CD4-positive, alpha-beta memory T cell (primary cell): ENCODE measurements around the gene RPS6KA1. TPM values are rescaled to one million over a fixed set of nuclear protein-coding genes. Genes with fewer than 3 reads are reported as not detected.
A peak's percentile ranks its signal among the peaks of the same experiment; 100 is the strongest.

ENCODE experiments used
- CTCF ChIA-PET: fragments of 350-600 bp; sonication (Branson Sonifier 250); formaldehyde crosslinking; loops from one replicate; lab custom pipeline; 2021; ENCODE audit warnings: inconsistent platforms; ENCODE audit not compliant: partially characterized antibody; lab: Charles Lee
- POLR2A ChIA-PET: fragments of 350-600 bp; sonication (Branson Sonifier 250); formaldehyde crosslinking; loops from one replicate; lab custom pipeline; 2021; ENCODE audit not compliant: partially characterized antibody; lab: Charles Lee
- DNase-seq, 5 donors: peaks; one replicate each; pipeline versions ENCODE4 v3.0.0 to v3.0.0-alpha.2; 2020 to 2022; ENCODE audit warnings: mixed read lengths in 1 of 5
- H3K27ac ChIP-seq: one replicate; pipeline ENCODE4 v1.7.0; 2013; ENCODE audit warnings: low read depth, low read length
- H3K27me3 ChIP-seq: 2 replicates; pipeline ENCODE4 v1.7.0; 2013; ENCODE audit warnings: mild to moderate bottlenecking, low read length, moderate library complexity; ENCODE audit not compliant: insufficient read depth
- H3K36me3 ChIP-seq: 2 replicates; pipeline ENCODE4 v1.7.0; 2013; ENCODE audit warnings: mild to moderate bottlenecking, low read length, moderate library complexity; ENCODE audit not compliant: insufficient read depth
- H3K4me1 ChIP-seq: 2 replicates; pipeline ENCODE4 v1.7.0; 2013; ENCODE audit warnings: mild to moderate bottlenecking, low read length, moderate library complexity; ENCODE audit not compliant: insufficient read depth
- H3K4me3 ChIP-seq, 2 donors: one replicate each; pipeline ENCODE4 v1.7.0; 2013; ENCODE audit warnings: low read length in 2 of 2, mild to moderate bottlenecking in 1 of 2
- H3K9me3 ChIP-seq, 2 donors: one replicate each; pipeline ENCODE4 v1.7.0; 2013; ENCODE audit warnings: low read length in 2 of 2, control low read depth in 1 of 2; ENCODE audit not compliant: control insufficient read depth in 1 of 2
- H3K27ac Mint-ChIP-seq, 7 donors: one replicate each; pipeline ENCODE4 v1.8.0; 2020 to 2021; ENCODE audit warnings: mixed read lengths in 7 of 7, mild to moderate bottlenecking in 6 of 7, inconsistent platforms in 3 of 7, moderate library complexity in 3 of 7
- H3K27me3 Mint-ChIP-seq, 2 donors: one replicate each; pipeline ENCODE4 v1.8.0; 2020 to 2021; ENCODE audit warnings: mixed read lengths in 2 of 2
- H3K36me3 Mint-ChIP-seq, 2 donors: one replicate each; pipeline ENCODE4 v1.8.0; 2020 to 2021; ENCODE audit warnings: mixed read lengths in 2 of 2, inconsistent platforms in 1 of 2, mild to moderate bottlenecking in 1 of 2
- H3K4me1 Mint-ChIP-seq, 4 donors: one replicate each; pipeline ENCODE4 v1.8.0; 2020 to 2021; ENCODE audit warnings: mixed read lengths in 4 of 4, mild to moderate bottlenecking in 1 of 4
- H3K4me3 Mint-ChIP-seq, 8 donors: one replicate each; pipeline ENCODE4 v1.8.0; 2020 to 2021; ENCODE audit warnings: mixed read lengths in 8 of 8, mild to moderate bottlenecking in 7 of 8, moderate library complexity in 6 of 8, inconsistent platforms in 3 of 8
- H3K9me3 Mint-ChIP-seq, 8 donors: one replicate each; pipeline ENCODE4 v1.8.0; 2020 to 2021; ENCODE audit warnings: mixed read lengths in 8 of 8, mild to moderate bottlenecking in 5 of 8, inconsistent platforms in 3 of 8, moderate library complexity in 1 of 8
- intact Hi-C: fragments of 100-400 bp; cut with micrococcal nuclease; formaldehyde crosslinking; loops from one replicate; pipeline ENCODE4 v1.15.1; 2023
- polyA plus RNA-seq, 2 donors: library from polyadenylated mRNA; unstranded; fragments of 300-500 nt; fragmentation: Illumina TruSeq; gene quantifications; one replicate each; pipeline ENCODE4 v1.2.3, GENCODE V29; 2021
- total RNA-seq, 2 experiments: library from RNA; stranded (reverse); gene quantifications; one replicate each; pipeline ENCODE4 v1.2.3, GENCODE V29; 2021

RPS6KA1 gene
- total and polyA plus RNA-seq, 4 experiments from 2014 or later = 106 to 215 (median 144) TPM

DNA sequence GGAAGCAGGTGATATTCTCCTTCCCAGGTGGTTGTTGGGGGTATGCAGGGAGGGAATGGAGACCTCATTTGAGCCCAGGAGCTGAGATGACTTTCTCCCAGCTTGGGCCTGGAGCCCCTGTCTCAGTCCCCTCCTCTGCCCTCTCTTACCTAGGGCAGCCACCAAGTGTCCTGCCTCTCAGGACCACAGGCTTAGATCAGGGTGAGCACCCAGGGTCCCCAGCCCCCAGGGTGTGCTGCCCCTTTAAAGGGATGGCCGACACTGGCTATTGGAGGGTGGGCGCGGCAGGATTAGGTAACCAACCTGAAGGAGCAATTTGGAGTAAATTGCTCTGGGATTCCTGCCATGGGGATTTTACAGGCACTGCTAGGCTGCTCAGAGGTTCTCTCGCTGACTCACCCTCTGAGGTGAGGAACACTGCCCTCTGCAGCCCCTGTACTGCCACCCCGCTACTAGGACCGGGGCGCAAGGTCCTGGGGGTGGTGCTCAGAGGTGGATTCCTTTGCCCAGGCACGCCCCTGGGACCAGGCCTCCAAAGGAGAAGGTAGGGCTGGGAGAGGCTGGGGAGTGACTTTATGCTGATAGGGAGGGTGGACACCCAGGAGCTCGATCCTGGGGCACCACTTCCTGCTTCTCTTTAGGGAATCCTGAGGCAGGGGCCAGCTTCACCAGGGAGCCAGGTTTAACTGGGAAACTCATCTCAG is 1.5 kb downstream of the RPS6KA1 start:
- Histone ChIP-seq H3K27me3 (no peaks in the 10 kb centered on the region), H3K9me3 (no peaks in the 10 kb centered on the region), H3K4me1 (peaks cover 56% of the 10 kb centered on the region), H3K4me3 (peak overlapping the region; percentile 65 to 75), H3K27ac (peak overlapping the region; percentile 62), H3K36me3 (no peaks in the 10 kb centered on the region)
- H3K36me3 Mint-ChIP-seq = peaks cover 0 to 1% of the 10 kb centered on the region in 2 donors
- intact Hi-C loops = no loop called here
- peak overlapping the region in 6 of 7 donors; percentile 18 to 90 (median 62) for H3K27ac Mint-ChIP-seq
- DNase-seq = no peak
- no peaks in the 10 kb centered on the region for H3K9me3 Mint-ChIP-seq
- H3K27me3 Mint-ChIP-seq = no peaks in the 10 kb centered on the region
- peak overlapping the region in 7 of 8 donors; percentile 87 to 91 (median 89) for H3K4me3 Mint-ChIP-seq
- POLR2A ChIA-PET = interaction anchor here (1.3 to 6.1 kb wide), 3 partner anchors 9 to 30 kb away, joined by 5 to 62 read pairs (median 36); no protein-coding TSS in a partner anchor
- H3K4me1 Mint-ChIP-seq = peaks cover 22 to 56% (median 38%) of the 10 kb centered on the region in 4 donors
- CTCF ChIA-PET = interaction anchor here (1.5 to 10.2 kb wide), 2 partner anchors 9 to 257 kb away, joined by 3 to 93 read pairs; partner anchors contain the start of gene PIGV

DNA sequence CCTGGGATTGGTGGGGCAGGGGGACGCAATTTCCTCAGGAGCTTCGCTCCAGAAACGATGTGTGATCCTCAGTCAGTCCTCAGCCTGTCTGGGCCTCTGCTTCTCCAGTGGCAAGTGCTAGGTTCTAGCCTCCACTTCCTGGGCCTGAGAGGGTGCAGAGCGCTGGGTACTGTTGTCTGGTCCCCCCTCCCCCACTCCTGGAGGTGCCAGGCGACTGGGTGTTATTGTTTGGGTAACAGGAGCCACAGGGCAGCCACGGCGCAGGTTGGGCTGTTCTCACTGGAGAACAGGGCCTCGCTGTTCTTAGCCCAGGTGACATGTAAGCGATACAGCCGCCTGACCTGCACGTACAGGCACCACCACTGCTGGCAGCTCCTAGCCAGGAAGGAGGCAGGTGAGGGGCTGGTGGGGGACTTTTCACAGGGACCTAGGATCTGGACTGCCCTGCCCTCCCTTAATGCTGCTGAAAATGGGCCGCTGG is 2.1 kb downstream of the RPS6KA1 start:
- Mint-ChIP-seq H3K4me3 (peak overlapping the region in 3 of 8 donors; percentile 27 to 90 (median 52)), H3K9me3 (no peaks in the 10 kb centered on the region), H3K27ac (peak overlapping the region in 3 of 7 donors; percentile 13 to 83 (median 36)), H3K27me3 (no peaks in the 10 kb centered on the region), H3K36me3 (peaks cover 0 to 1% of the 10 kb centered on the region in 2 donors), H3K4me1 (peaks cover 22 to 62% (median 41%) of the 10 kb centered on the region in 4 donors)
- ChIA-PET CTCF (interaction anchor here (1.5 to 10.2 kb wide), 2 partner anchors 8 to 256 kb away, joined by 3 to 93 read pairs; partner anchors contain the start of gene PIGV), POLR2A (interaction anchor here (4.3 to 6.1 kb wide), 2 partner anchors 9 to 31 kb away, joined by 36 to 62 read pairs; no protein-coding TSS in a partner anchor)
- no peak for DNase-seq
- peaks cover 62% of the 10 kb centered on the region for H3K4me1 ChIP-seq
- no peak overlapping the region for H3K27ac ChIP-seq
- H3K36me3 ChIP-seq = no peaks in the 10 kb centered on the region
- H3K4me3 ChIP-seq = no peak overlapping the region
- no peaks in the 10 kb centered on the region for H3K9me3 ChIP-seq
- intact Hi-C loops = no loop called here
- no peaks in the 10 kb centered on the region for H3K27me3 ChIP-seq

DNA sequence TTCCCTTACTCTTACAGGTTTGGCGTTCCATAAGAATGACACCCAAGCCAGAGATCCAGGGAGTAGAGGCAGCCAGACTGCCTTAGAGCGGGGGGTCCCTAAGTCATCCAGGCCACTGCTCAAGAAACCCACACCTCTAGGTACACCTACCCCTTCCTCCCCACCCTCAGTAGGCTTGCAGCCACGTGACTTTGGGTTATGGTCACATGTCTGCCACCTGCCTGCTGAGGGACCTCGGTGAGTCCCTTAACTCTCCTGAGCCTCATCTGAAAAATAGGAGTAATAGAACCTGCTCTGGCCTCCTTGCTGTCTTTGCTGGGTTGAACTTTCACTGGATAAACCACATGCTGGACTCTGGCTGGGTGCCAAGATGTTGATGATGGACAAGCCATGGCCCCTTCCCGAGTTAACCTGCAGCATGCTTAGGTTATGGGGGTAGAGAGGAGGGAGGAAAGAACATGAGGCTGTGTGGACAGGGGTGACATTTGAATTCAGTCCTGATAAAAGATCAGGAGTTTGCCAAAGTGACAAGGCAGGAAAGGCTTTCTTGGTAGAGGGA is 4.5 kb downstream of the RPS6KA1 start:
- intact Hi-C loops = no loop called here
- Mint-ChIP-seq H3K4me3 (peak overlapping the region in 1 of 8 donors; percentile 73), H3K27ac (peak overlapping the region in 5 of 7 donors; percentile 61 to 92 (median 75)), H3K27me3 (no peaks in the 10 kb centered on the region), H3K36me3 (peaks cover 0 to 1% of the 10 kb centered on the region in 2 donors), H3K9me3 (no peaks in the 10 kb centered on the region), H3K4me1 (peaks cover 33 to 82% (median 59%) of the 10 kb centered on the region in 4 donors)
- Histone ChIP-seq H3K4me1 (peaks cover 84% of the 10 kb centered on the region), H3K27me3 (no peaks in the 10 kb centered on the region), H3K27ac (no peak overlapping the region), H3K9me3 (no peaks in the 10 kb centered on the region), H3K36me3 (no peaks in the 10 kb centered on the region), H3K4me3 (no peak overlapping the region)
- ChIA-PET POLR2A (interaction anchor here (1.5 kb wide), 2 partner anchors 21 to 33 kb away, joined by 3 to 9 read pairs; no protein-coding TSS in a partner anchor), CTCF (interaction anchor here (6.6 kb wide), 1 partner anchor 34 kb away, joined by 47 read pairs; no protein-coding TSS in a partner anchor)
- DNase-seq = no peak

DNA sequence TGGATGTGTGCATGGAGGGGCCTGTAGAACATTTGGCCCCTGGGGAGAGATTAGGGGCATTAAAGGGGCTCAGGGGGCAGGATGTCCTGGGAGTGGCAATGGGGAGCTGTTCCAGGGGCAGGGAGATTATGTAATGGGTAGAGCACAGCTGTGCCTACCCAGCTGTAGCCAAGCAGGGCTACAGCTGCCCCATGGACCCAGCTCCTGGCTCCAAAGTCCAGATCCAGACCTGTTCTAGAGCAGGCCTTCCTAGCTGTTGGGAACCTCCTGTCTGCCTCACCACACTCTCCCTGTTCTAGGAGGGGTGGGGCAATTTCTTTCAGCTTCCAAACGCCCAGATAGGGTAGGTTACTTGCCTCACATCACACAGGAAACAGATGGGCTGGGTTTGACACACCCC is 5.6 kb downstream of the RPS6KA1 start:
- H3K36me3 ChIP-seq = no peaks in the 10 kb centered on the region
- Mint-ChIP-seq H3K9me3 (no peaks in the 10 kb centered on the region), H3K27ac (peak overlapping the region; percentile 14 to 87 (median 61)), H3K36me3 (no peaks in the 10 kb centered on the region), H3K4me1 (peaks cover 40 to 87% (median 65%) of the 10 kb centered on the region in 4 donors), H3K27me3 (no peaks in the 10 kb centered on the region), H3K4me3 (peak overlapping the region in 5 of 8 donors; percentile 14 to 44 (median 39))
- peaks cover 91% of the 10 kb centered on the region for H3K4me1 ChIP-seq
- H3K27ac ChIP-seq = no peak overlapping the region
- POLR2A ChIA-PET = interaction anchor here (0.6 to 1.7 kb wide), 5 partner anchors 11 to 253 kb away, joined by 3 to 9 read pairs (median 4); partner anchors contain the start of gene PIGV
- no peaks in the 10 kb centered on the region for H3K9me3 ChIP-seq
- peak overlapping the region in 1 of 2 donors; percentile 5 for H3K4me3 ChIP-seq
- no peaks in the 10 kb centered on the region for H3K27me3 ChIP-seq
- no peak for DNase-seq
- intact Hi-C loops = no loop called here
- CTCF ChIA-PET = interaction anchor here (0.9 to 6.6 kb wide), 4 partner anchors 9 to 260 kb away, joined by 3 to 47 read pairs (median 6); no protein-coding TSS in a partner anchor

DNA sequence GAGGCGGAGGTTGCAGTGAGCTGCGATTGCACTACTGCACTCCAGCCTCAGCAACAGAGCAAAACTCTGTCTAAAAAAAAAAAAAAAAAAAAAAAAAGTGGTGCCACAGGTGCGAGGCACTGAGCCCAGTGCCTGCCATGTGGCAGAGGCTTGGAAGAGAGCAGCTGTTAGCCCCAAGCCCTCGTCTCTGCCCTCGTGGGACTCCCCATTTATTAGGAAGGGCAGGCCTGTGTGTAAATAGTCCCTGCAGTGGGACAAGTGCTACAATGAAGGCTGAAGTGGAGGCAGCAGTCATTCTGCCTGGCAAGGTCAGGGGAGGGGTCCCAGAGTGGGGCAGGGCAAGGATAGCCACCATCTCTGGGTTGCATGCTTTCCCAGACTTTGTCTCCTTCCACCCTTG is 6.5 kb downstream of the RPS6KA1 start:
- Mint-ChIP-seq H3K27me3 (no peaks in the 10 kb centered on the region), H3K27ac (peak overlapping the region in 2 of 7 donors; percentile 31 to 53), H3K36me3 (no peaks in the 10 kb centered on the region), H3K4me1 (peaks cover 40 to 84% (median 64%) of the 10 kb centered on the region in 4 donors), H3K4me3 (no peak overlapping the region), H3K9me3 (no peaks in the 10 kb centered on the region)
- Histone ChIP-seq H3K9me3 (no peaks in the 10 kb centered on the region), H3K27ac (no peak overlapping the region), H3K27me3 (no peaks in the 10 kb centered on the region), H3K4me3 (no peak overlapping the region), H3K36me3 (no peaks in the 10 kb centered on the region), H3K4me1 (peaks cover 91% of the 10 kb centered on the region)
- CTCF ChIA-PET = interaction anchor here (0.7 to 6.8 kb wide), 5 partner anchors 18 to 261 kb away, joined by 3 to 96 read pairs (median 8); no protein-coding TSS in a partner anchor
- DNase-seq = no peak
- POLR2A ChIA-PET = interaction anchor here (1.0 to 1.7 kb wide), 2 partner anchors 10 to 252 kb away, joined by 4 to 6 read pairs; partner anchors contain the start of gene PIGV
- intact Hi-C loops = no loop called here

DNA sequence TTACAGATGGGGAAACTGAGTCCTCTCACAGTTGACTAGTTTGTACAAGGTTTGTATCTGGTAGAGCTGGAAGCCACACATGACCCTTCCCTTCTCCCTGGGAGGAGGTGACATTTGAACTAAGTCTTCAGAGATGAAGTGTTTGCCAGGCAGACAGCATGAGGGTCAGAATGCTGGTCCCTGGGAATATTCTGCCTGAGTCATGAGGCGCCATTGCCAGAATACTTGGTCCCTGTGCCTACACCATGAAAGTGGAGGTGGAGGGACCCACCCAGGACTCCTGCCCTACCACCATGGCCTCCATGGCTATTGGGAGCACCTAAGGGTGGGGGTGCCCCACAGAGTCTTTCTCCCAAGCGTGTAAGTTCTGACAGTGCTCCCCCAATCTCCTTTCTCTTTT is 7.0 kb downstream of the RPS6KA1 start:
- H3K4me3 Mint-ChIP-seq = no peak overlapping the region
- peak overlapping the region in 3 of 7 donors; percentile 10 to 31 (median 18) for H3K27ac Mint-ChIP-seq
- POLR2A ChIA-PET = interaction anchor here (1.7 kb wide), 1 partner anchor 10 kb away, joined by 6 read pairs; no protein-coding TSS in a partner anchor
- H3K36me3 Mint-ChIP-seq = no peaks in the 10 kb centered on the region
- Histone ChIP-seq H3K27ac (no peak overlapping the region), H3K36me3 (no peaks in the 10 kb centered on the region), H3K9me3 (no peaks in the 10 kb centered on the region), H3K4me1 (peaks cover 91% of the 10 kb centered on the region), H3K27me3 (no peaks in the 10 kb centered on the region), H3K4me3 (no peak overlapping the region)
- CTCF ChIA-PET = interaction anchor here (2.6 to 6.8 kb wide), 4 partner anchors 17 to 39 kb away, joined by 12 to 96 read pairs (median 36); no protein-coding TSS in a partner anchor
- H3K4me1 Mint-ChIP-seq = peaks cover 41 to 84% (median 62%) of the 10 kb centered on the region in 4 donors
- DNase-seq = no peak
- H3K9me3 Mint-ChIP-seq = no peaks in the 10 kb centered on the region
- H3K27me3 Mint-ChIP-seq = no peaks in the 10 kb centered on the region
- intact Hi-C loops = no loop called here
